ENCODE data around the gene PRRT4.

DNA sequence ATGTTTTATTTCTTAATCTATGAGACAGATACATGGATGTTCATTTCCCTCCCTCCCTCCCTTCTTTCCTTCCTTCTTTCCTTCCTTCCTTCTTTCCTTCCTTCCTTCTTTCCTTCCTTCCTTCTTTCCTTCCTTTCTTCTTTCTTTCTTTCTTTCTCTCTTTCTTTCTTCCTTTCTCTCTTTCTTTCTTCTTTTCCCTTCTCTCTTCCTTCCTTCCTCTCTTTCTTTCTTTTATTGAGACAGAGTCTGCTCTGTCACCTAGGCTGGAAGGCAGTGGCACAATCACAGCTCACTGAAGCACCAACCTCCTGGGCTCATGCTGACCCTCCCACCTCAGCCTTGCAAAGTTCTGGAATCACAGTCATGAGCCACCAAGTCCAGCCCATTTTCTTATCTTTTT is 5.5 kb upstream of the PRRT4 start:
- TF ChIP-seq, protein P1, sequence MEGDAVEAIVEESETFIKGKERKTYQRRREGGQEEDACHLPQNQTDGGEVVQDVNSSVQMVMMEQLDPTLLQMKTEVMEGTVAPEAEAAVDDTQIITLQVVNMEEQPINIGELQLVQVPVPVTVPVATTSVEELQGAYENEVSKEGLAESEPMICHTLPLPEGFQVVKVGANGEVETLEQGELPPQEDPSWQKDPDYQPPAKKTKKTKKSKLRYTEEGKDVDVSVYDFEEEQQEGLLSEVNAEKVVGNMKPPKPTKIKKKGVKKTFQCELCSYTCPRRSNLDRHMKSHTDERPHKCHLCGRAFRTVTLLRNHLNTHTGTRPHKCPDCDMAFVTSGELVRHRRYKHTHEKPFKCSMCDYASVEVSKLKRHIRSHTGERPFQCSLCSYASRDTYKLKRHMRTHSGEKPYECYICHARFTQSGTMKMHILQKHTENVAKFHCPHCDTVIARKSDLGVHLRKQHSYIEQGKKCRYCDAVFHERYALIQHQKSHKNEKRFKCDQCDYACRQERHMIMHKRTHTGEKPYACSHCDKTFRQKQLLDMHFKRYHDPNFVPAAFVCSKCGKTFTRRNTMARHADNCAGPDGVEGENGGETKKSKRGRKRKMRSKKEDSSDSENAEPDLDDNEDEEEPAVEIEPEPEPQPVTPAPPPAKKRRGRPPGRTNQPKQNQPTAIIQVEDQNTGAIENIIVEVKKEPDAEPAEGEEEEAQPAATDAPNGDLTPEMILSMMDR (IDR thresholded peaks at IDR 0.05), result no peak
- no peak for TF ChIP-seq POLR2A (IDR thresholded peaks at IDR 0.05)

All from testis (tissue), 2 donors.